ENCODE results near the gene KCNAB2.

Gene KCNAB2

GRCh38 chr1:6085666-6086065, 40.0 kb downstream of the KCNAB2 start:
- DNase-seq = no peak

GRCh38 chr1:6086358-6086757, 40.7 kb downstream of the KCNAB2 start:
- DNase-seq = no peak

DNA sequence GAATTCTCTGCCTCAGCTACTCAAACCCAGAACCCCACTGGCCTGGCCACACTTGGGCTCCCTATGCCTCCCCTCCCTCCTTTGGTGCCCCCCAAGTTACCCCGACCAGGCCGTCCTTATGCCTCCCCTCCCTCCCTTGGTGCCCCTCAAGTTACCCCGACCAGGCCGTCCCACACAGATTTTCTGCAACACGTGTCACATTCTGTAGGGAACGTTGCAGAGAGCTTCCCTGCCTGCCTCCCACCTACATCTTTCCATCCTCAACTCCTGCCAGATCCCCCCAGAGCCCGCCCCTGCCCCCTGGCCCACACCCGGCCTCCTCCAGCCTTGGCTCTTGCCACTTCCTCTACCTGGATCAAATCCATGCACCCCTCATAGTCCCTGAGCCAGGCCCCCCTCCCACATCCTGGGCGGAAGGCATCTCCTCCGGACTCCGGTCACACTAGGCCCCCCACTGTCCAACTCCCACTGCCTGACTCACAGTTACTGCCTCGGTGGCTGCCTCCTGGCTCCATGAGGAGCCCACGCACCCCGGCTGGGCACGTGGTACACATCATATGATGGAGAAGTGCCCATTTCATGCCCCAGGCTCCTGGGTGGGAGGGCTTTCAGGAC, 41.2 kb downstream of the KCNAB2 start:
- no peak for DNase-seq

- no peak for DNase-seq
Measured at GRCh38 chr1:6087377-6087772, 41.7 kb downstream of the KCNAB2 start.

DNA sequence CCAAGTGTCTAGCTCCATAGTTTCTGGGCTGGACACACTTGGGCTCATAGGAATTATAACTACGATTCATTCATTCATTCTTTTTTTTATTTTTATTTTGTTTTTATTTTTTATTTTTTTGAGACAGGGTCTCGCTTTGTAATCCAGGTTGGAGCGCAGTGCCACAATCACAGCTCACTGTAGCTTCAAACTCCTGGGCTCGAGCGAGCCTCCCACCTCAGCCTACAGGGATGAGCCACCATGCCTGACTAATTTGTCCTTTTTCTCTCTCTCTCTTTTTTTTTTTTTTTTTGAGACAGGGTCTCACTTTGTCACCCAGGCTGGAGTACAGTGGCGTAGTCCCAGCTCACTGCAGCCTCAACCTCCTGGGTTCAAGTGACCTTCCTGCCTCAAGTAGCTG, 42.3 kb downstream of the KCNAB2 start:
- DNase-seq = no peak

- no peak for DNase-seq
Measured at GRCh38 chr1:6088956-6089355, 43.3 kb downstream of the KCNAB2 start.

DNA sequence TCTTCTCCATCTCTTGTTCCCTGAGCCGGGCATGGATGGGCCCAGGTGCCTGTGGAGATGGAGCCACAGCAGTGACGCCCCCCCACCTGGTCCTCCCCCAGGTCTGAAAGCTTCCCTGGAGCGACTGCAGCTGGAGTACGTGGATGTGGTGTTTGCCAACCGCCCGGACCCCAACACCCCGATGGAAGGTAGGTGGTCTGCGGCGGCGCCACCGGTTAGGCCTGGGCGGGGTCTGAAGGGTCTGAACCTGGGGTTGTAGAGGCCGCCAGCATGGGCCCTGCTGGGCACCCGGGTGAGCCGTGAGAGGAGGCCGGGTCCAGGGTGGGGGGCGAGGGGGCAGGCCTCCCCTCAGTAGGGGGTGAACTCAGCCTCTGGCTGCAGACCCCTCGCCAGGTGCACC, 44.6 kb downstream of the KCNAB2 start:
- no peak for DNase-seq

- no peak for DNase-seq
Measured at GRCh38 chr1:6090996-6091822, 45.5 kb downstream of the KCNAB2 start.

GRCh38 chr1:6091823-6092109, 46.1 kb downstream of the KCNAB2 start:
- no peak for DNase-seq

- DNase-seq = no peak
Measured at GRCh38 chr1:6092211-6092610, 46.5 kb downstream of the KCNAB2 start.

DNA sequence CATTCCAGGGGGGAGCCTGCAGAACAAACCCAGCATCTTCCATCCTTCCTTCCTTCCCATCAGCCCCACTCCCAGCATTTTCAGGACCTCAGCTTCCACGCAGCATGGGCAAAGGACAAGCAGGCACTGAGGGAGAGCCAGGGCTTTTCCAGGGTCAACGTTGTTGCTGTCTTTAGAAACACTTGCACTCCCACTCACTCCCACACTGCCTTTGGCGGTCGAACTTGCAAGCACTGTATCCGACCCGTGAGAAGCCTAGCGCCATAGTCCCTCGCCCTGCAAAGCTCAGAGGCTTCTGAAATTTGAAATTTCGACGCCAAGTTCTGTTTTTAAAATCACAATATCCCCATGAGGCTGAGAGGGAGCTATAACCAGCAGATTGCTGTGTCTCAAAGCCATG, 47.4 kb downstream of the KCNAB2 start:
- no peak for DNase-seq

GRCh38 chr1:6093611-6094010, 47.9 kb downstream of the KCNAB2 start:
- no peak for DNase-seq

DNA sequence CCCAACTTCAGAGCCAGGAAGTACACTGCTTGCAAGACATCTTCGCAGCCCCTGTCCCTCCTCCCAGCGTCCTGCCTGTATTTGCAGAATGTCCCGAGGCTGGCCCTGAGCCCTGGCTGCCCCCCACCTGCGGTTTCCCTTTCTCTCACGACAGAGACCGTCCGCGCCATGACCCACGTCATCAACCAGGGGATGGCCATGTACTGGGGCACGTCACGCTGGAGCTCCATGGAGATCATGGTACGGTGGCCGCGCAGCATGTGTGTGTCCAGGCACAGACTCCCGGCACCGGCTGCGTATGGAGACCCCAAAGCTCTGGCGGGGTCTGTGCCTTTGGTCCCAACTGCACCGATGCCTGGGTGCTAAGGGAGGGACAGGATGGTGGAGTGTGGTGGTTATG, 48.6 kb downstream of the KCNAB2 start:
- no peak for DNase-seq

DNA sequence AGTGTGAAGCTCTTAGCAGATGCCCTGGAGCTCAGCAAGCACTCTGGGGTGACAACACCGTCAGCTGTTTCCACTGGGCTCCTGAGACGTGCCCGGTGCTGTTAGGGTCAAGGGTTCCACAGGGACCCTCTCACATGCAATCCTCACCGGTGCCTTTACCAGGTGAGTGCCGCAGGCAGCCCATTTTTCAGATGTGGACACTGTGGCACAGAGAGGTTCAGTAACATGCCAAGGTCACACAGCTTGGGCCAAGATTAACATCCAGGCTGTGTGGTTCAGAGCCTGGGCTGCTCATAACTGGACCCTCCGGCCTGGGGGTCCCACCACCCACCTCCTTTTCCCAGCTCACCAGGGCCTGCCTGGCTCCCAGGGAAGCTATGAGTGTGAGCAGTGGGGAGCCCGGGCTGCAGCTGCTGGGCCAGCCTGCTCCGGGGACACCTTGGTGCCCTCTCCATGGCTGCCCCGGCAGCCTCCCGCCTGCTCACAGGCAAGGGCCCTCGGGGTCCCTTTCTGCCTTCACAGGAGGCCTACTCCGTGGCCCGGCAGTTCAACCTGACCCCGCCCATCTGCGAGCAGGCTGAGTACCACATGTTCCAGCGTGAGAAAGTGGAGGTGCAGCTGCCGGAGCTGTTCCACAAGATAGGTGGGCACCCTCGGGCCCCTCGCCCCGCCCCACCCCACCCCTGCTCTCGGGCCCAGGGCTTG, 49.3 kb downstream of the KCNAB2 start:
- no peak for DNase-seq

DNA sequence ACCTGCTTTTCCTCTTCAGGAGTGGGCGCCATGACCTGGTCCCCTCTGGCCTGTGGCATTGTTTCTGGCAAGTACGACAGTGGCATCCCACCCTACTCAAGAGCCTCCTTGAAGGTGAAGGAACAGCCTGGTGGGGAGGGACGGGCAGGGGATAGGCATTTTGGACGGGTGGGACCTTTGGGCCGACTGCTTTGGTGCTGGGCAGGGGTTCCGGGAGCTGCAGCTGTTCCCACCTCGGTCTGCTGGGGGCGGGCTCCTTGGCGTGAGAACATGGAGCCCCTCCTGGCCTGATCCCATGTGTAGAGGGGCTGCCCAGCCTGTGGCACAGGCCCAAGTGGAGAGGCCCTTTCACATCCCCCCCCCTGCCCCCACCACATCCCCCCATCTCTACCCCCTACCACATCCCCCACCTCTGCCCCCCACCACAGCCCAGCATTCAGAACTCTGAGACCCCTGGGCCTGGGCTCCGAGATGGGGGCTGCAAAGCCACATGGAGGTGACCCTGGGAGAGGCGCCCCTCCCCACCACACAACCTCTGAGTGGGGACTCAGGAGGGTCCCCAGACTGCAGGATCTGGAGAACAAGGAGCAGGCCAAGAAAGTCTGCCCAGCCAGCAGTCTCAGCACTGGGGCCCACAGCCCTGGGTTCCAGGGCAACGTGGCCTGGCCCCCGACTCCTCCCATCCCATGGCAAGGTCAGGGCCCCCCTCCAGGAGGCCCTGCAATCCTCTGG, 50.0 kb downstream of the KCNAB2 start:
- no peak for DNase-seq

DNA sequence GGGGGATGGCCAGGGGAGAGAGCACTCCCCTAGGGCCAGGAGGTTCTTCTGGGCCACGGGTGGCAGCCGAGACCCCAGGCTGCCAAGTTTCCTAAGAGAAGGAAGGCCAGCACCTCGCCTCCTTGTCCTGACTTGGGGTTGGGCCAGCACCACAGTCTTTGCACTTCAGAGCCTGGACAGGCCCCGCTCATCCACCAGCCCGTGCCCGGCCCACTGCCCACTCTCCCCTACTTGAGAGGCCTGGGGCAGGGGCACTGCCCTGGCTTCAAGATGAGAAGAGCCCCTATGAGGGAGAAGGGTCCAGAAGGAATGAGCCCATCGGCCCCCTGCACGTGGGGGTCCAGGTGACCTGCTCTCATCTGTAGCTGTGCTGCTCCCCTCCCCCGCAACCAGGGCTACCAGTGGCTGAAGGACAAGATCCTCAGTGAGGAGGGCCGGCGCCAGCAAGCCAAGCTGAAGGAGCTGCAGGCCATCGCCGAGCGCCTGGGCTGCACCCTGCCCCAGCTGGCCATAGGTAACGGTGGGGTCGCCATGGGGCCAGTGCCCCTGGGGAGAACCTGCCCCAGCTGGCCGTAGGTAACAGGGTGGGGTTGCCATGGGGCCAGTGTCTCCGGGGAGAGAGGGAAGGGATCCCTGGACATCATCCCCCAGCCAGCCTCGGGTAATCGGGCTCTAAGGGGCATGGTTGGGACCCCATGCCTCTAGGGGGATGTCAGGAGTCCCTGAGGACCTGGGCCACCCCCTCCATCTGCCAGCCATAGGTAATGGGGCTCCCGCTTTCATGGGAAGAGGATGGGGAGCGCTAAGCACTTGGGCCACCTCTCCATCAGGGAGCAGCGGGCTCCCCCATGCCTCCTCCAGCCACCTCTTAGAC, 50.8 kb downstream of the KCNAB2 start:
- no peak for DNase-seq

GRCh38 chr1:6097117-6097595, 51.5 kb downstream of the KCNAB2 start:
- no peak for DNase-seq

DNA sequence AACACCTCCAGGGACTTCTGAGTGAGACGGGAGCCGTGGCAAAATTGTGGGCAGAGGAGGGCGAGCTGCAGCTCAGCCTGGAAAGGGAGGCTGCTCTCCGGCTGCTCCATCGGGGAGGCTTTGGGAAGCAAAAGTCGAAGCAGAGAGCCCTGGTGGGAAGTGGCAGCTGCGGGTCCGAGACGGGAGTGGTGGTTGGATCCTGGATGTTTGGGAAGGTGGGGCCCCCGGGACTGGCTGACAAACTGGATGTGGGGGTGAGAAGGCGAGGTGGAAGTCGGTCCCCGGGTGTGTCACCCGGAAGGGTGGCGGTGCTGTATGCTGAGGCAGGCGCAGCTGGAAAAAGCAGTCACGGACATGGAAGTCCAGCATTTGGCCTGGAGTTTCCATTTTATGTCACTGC, 52.1 kb downstream of the KCNAB2 start:
- no peak for DNase-seq

GRCh38 chr1:6098303-6099215, 52.9 kb downstream of the KCNAB2 start:
- no peak for DNase-seq

GRCh38 chr1:6099297-6099696, 53.6 kb downstream of the KCNAB2 start:
- DNase-seq = no peak
